GM21619 (cell line): ENCODE results near the gene PFDN1.
"Not testable (repeated sequence)": the region's sequence is repeated elsewhere in the genome, so short reads cannot be mapped to it uniquely, and the experiment has no call there.

Source experiments
- ATAC-seq: cut with Tn5 transposase; IDR thresholded peaks from one replicate; pipeline ENCODE4 v1.9.1; 2021; ENCODE audit not compliant: unreplicated experiment

Gene PFDN1

DNA sequence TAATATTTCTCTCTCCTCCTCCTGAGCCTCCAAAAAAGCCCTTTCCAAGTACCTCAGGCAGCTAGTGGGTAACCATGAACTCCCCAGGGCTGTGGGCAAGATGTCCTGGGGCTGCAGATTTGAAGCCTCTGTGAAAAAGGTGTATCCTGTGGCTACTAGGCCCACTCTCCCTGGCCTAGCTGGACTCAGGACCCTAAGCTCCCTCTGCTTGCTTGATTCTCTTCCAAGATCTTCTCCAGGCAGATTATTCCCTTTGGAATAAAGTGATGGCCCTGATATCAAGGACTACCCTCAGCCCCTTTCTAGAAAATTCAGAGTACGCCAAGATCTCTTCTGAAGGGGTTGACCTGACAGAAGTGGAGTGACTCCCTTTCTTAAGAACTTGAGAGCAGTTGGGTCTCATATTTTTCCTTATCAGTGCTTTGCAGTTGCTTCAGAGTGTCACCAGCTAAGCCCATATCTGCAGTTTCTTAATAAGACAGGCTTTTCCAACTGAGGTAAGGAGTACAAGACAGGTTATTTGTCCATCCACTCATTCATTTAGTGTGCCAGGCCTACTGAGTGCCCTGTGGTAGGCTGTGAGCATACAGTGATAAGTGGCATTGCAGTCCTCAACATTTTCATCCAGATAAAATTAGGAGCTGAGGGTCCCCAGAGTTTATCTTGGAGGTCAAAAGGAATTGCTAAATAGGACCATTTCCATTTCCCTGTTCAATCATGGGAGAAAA is 85.4 kb downstream of the PFDN1 start:
- ATAC-seq = no peak

- no peak for ATAC-seq
Measured at GRCh38 chr5:140216478-140217074, 86.3 kb downstream of the PFDN1 start.

DNA sequence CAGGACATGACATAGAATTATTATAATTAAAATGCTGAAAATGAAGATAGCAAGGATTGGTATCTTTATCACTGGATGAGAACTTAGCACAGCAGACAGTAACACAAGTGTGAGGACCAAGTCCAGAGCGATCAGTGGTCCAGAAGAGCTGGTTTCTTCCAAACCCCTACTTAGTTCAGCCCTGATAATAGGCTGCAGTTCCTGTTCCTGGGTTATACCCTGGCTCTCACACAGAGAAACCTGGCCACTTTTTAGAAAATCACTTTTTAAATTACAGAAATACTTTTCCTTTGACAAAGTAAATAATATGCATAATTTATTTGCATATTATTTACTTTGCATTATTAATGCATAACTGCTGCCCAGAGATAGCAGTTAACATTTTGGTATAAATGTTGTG is 87.6 kb downstream of the PFDN1 start:
- no peak for ATAC-seq

DNA sequence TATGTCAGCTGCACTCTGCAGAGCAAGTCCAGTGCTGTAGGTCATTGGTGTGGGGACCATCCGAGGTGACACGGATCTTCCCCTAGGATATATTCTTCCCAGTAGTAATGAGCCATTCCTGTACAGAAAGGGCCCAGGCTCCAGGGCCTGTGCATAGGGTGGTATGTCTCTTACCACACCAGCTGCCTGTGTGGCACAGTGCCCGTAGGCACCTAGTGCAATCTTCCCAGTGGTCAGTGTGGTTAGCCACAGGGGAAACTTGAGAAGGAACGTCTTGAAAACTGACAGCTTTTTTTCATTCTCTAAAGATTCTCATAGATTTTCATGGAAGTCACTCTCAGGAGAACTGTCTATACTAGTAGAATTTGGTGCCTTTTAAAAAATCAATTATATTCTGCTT is 88.1 kb downstream of the PFDN1 start:
- ATAC-seq = no peak

DNA sequence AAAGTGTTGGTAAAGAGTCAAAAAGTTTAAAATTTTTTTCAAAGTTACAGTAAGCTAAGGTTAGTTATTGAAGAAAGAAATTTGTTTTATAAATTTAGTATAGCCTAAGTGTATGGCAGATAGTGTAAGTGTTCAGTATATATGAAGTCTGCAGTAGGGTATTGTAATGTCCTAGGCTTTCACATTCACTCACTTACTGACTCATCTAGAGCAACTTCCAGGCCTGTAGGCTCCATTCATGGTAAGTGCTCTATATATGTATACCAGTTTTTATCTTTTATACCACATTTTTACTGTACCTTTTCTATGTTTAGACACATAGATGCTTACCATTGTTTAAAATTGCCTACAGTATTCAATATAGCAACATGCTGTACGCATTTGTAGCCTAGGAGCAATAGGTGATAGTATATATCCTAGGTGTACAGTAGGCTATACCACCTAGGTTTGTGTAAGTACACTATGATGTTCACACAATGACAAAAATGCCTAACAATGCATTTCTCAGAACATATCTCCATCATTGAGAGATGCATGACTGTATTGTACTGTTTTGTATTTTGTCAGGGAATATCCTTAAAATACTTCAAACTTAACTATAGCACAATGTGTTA is 89.4 kb downstream of the PFDN1 start:
- peak; percentile 66 for ATAC-seq

- no peak for ATAC-seq
Measured at GRCh38 chr5:140208065-140208464, 94.8 kb downstream of the PFDN1 start.

DNA sequence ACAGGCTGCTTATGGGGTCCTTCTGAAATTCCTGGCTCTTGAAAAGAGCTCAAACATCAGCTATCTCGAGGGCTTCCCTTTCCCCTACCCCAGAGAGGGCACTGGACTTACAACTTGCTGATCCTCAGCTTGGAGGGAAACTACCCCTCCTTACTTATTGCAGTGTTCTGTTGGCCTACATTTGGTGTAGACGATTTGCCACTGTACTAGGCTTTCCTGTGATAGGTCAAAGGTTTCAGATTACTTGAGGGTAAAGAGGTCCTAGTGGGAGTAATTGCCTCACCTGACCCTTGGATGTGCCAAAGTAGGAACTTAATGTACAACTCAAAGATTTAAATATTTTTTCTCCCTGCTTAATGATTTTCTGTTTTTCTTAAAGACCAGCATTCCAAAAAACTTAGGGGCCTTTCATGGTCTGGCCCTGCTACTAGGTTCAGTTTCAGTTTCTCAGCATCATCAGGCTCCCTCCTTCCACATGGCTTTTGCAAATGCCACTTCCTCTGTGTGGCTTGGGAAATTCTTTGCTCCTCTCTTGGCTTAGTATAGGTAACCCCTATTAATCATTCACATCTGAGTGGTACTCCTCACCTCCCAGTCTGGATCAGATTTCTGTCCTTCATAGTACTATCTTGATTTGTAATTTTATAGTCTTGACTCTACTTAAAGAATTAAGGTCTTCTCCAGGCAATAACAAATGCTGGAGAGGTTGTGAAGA is 95.5 kb downstream of the PFDN1 start:
- peak; percentile 84 for ATAC-seq

- ATAC-seq = no peak
Measured at GRCh38 chr5:140205952-140206351, 96.9 kb downstream of the PFDN1 start.

DNA sequence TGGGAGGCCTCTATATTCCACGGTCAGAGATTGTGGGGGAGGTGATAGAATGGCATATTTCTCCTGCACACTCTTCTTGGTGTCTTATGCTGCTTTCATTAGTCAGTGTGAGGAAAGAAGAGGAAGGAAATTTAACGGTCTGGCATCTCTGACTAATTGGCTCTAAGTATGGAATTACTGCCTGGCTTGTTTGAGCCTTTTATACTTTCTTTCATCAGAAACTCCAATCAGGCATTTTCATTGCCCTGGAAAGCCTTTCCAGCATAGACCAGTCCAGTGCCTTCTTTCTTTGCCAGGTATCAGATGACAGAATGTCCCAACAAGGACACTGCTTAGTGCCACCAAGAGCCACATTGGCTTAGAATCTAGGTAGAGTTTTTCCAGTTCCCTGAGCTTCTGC is 97.7 kb downstream of the PFDN1 start:
- no peak for ATAC-seq

- no peak for ATAC-seq
Measured at GRCh38 chr5:140202610-140203009, 100.3 kb downstream of the PFDN1 start.

DNA sequence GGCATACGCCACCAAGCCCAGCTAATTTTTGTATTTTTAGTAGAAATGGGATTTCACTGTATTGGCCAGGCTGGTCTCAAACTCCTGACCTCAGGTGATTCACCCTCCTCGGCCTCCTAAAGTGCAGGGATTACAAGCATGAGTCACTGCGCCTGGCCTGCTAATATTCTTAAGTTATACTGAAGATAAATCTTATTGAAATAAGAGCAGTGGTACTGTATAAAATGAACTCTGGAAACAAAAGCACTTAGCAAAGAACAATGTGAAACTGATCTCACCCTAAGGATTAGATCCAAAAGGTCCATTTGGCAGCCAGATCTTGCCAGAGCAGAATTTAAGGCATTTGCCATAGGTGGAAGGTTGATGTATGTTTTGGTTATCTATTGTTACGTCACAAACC is 100.8 kb downstream of the PFDN1 start:
- ATAC-seq = no peak

DNA sequence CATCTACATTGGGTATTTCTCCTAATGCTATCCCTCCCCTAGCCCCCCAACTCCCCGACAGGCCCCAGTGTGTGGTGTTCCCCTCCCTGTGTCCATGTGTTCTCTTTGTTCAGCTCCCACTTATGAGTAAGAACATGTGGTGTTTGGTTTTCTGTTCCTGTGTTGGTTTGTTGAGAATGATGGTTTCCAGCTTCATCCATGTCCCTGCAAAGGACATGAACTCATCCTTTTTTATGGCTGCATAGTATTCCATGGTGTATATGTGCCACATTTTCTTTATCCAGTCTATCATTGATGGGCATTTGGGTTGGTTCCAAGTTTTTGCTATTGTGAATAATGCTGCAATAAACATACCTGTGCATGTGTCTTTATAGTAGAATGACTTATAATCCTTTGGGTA is 104.0 kb downstream of the PFDN1 start:
- not testable (repeated sequence) for ATAC-seq

GRCh38 chr5:140197023-140197422 is 105.9 kb downstream of the PFDN1 start:
- ATAC-seq = no peak

DNA sequence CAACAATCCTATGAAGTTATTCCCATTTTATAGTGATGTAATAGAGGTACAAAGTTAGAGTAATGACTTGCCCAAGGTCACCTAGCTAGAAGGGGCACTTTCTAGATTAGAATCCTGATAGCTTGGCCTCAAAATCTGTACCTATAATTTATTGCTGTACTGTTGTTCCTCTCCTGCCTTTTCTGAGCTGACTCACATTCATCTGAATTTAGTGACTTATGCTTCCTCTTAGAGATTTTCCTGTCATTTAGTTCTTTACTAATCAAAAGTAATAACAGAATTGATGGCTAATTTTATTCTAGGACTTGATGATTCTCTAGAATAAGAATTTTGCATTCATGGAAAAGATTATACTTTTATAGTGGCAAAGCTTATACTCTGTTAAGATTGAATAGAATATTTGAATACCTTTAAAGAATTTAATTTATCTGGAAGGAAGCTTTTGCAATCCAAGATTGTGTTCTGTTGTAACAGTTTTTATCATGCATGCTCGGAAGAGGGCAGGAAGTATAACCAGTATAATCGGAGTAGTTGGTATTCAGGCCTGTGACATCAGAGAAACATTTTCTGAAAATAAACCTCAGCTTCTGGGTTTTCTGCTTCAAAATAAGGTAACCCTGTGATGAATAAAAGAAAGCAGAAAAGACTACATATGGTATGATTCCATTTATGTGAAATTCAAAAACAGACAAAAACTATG is 106.6 kb downstream of the PFDN1 start:
- no peak for ATAC-seq
